HepG2 (cell line): ENCODE results near the gene IFNL1. TPM values are rescaled to one million over a fixed set of nuclear protein-coding genes. Genes with fewer than 3 reads are reported as not detected.

ENCODE experiments used
- ATAC-seq: fragments of 200-7000 bp; cut with Tn5 transposase; 3 replicates; pipeline ENCODE4 v1.9.1; 2020; ENCODE audit warnings: mild to moderate bottlenecking, moderate library complexity
- BruUV-seq: library from RNA; stranded (reverse); fragments of 400-500 nt; replicated peaks from 2 replicates; lab custom pipeline; 2021; lab: Mats Ljungman, UMichigan
- CTCF ChIA-PET: fragments of 300-600 bp; formaldehyde crosslinking; extraction: SDS; loops from one replicate; lab custom pipeline; 2021; ENCODE audit warnings: low total read pairs, inconsistent platforms, low intra/inter-chr PET ratio; lab: Yijun Ruan, JAX
- POLR2A ChIA-PET: fragments of 350-600 bp; sonication (Branson Sonifier 250); formaldehyde crosslinking; loops from one replicate; lab custom pipeline; 2020; ENCODE audit warnings: antibody characterized with exemption, inconsistent platforms; lab: Yijun Ruan, JAX
- DNase-seq: peaks from one replicate; pipeline ENCODE4 v3.0.0-alpha.2; 2015; ENCODE audit warnings: low spot score
- FAIRE-seq: peaks from 3 replicates; lab custom pipeline; 2011; peaks lifted over from hg19 to GRCh38; lab: Jason Lieb, UNC
- H2AFZ ChIP-seq: one replicate; pipeline ENCODE4 v1.6.1; 2011; ENCODE audit warnings: low read length, inconsistent platforms
- H3K27ac ChIP-seq: fragments of 300-600 bp; 3 replicates; pipeline ENCODE4 v1.8.0; 2011; ENCODE audit warnings: mixed run types, mild to moderate bottlenecking, mixed read lengths, low read length, inconsistent platforms; ENCODE audit not compliant: insufficient read depth; ENCODE audit errors: extremely low read length
- H3K27me3 ChIP-seq, 2 experiments: fragments of 200-600 bp in 1 of 2; 2 replicates in 1 of 2; 3 replicates in 1 of 2; pipeline versions ENCODE4 v1.6.0 to v1.8.0; 2011; ENCODE audit warnings: low read length in 2 of 2, mild to moderate bottlenecking in 2 of 2, moderate library complexity in 2 of 2, inconsistent platforms in 1 of 2; ENCODE audit not compliant: insufficient read depth in 2 of 2, control insufficient read depth in 1 of 2
- H3K36me3 ChIP-seq, 2 experiments: fragments of 200-600 bp in 1 of 2; replicated peaks in 1 of 2; 2 replicates in 1 of 2; 3 replicates in 1 of 2; pipeline versions ENCODE4 v1.5.1 to v1.8.0; 2011; ENCODE audit warnings: low read length in 2 of 2, inconsistent platforms in 1 of 2; ENCODE audit not compliant: insufficient read depth in 2 of 2, control insufficient read depth in 1 of 2
- H3K4me1 ChIP-seq: 2 replicates; pipeline ENCODE4 v1.5.1; 2012; ENCODE audit warnings: low read length, inconsistent platforms; ENCODE audit not compliant: insufficient read depth
- H3K4me2 ChIP-seq: 2 replicates; pipeline ENCODE4 v1.6.0; 2011; ENCODE audit warnings: low read depth, low read length, inconsistent platforms
- H3K4me3 ChIP-seq, 3 experiments: fragments of 200-600 bp in 1 of 3; sonication (generic), shearing (Covaris generic) in 1 of 3; replicated peaks in 1 of 3; 2 replicates each; pipeline ENCODE4 v1.5.1; 2011 to 2016; ENCODE audit warnings: low read length in 3 of 3, inconsistent platforms in 2 of 3, low read depth in 2 of 3, mild to moderate bottlenecking in 2 of 3, control low read depth in 1 of 3, mixed read lengths in 1 of 3; ENCODE audit not compliant: insufficient read depth in 1 of 3
- H3K79me2 ChIP-seq: one replicate; pipeline ENCODE4 v1.6.1; 2011; ENCODE audit warnings: low read length, inconsistent platforms; ENCODE audit not compliant: insufficient read depth
- H3K9ac ChIP-seq: 2 replicates; pipeline ENCODE4 v1.6.0; 2011; ENCODE audit warnings: mild to moderate bottlenecking, low read depth, low read length, inconsistent platforms; ENCODE audit not compliant: insufficient read depth
- H3K9me3 ChIP-seq: 2 replicates; pipeline ENCODE4 v1.5.1; 2012; ENCODE audit warnings: mild to moderate bottlenecking, low read length
- H4K20me1 ChIP-seq: 2 replicates; pipeline ENCODE4 v1.6.0; 2011; ENCODE audit warnings: inconsistent platforms, mild to moderate bottlenecking, low read length, moderate library complexity; ENCODE audit not compliant: insufficient read depth
- MIXL1 ChIP-seq: IDR thresholded peaks from 2 replicates; pipeline ENCODE4 v1.6.1; 2016
- RELA ChIP-seq: sonication (generic); formaldehyde crosslinking; IDR thresholded peaks from 2 replicates; pipeline ENCODE4 v1.4.0; 2020; ENCODE audit warnings: missing genetic modification reagents
- SRY ChIP-seq: sonication (generic); formaldehyde crosslinking; IDR thresholded peaks from 2 replicates; pipeline ENCODE4 v1.8.0; 2022; ENCODE audit warnings: mild to moderate bottlenecking, missing genetic modification reagents
- TCF7 ChIP-seq: sonication (generic); IDR thresholded peaks from 2 replicates; pipeline ENCODE4 v1.6.1; 2016; ENCODE audit warnings: antibody characterized with exemption, low read depth
- ZNF451 ChIP-seq: sonication (generic); formaldehyde crosslinking; IDR thresholded peaks from 2 replicates; pipeline ENCODE4 v1.5.0; 2020; ENCODE audit warnings: mild to moderate bottlenecking, missing genetic modification reagents
- WGBS: methylation state at CpG from one replicate; pipeline ENCODE4 v1.1.6; 2017; ENCODE audit warnings: low lambda C conversion rate; 5-methylcytosine and 5-hydroxymethylcytosine counted together
- in situ Hi-C: cut with HindIII; loops from 2 replicates; pipeline ENCODE4 v1.10.0; 2017; ENCODE audit warnings: low pct_unique_long_range_greater_than_20kb; ENCODE audit not compliant: extremely low pct_ligation_motif_present
- intact Hi-C: fragments of 100-400 bp; cut with micrococcal nuclease; formaldehyde crosslinking; loops from one replicate; pipeline ENCODE4 v1.10.0; 2022; ENCODE audit not compliant: unreplicated experiment
- polyA plus RNA-seq, 8 experiments: library from polyadenylated mRNA; depleted of rRNA in 3 of 8; stranded (reverse) in 7 of 8; unstranded in 1 of 8; fragments of >200 nt; fragmentation: Illumina TruSeq in 4 of 8; extraction: Trizol in 4 of 8; gene quantifications; 2 replicates each; pipeline versions ENCODE4 v1.2.1 to v1.2.3, GENCODE V29; 2011 to 2016; ENCODE audit warnings: low read depth in 4 of 8, missing spikeins in 1 of 8, mixed read lengths in 1 of 8; ENCODE audit not compliant: insufficient read depth in 1 of 8
- total RNA-seq, 5 experiments: library from RNA; depleted of rRNA; stranded (reverse); fragments of >200 nt; fragmentation: Illumina TruSeq; extraction: Trizol; gene quantifications; 2 replicates each; pipeline ENCODE4 v1.2.3, GENCODE V29; 2016; ENCODE audit warnings: low read depth in 1 of 5
- TF ChIP-seq, protein P1 (sequence below), 2 experiments: IDR thresholded peaks; 2 replicates each; pipeline ENCODE4 v1.6.1; 2011 to 2012; ENCODE audit warnings: low read length in 2 of 2, borderline replicate concordance in 1 of 2, low read depth in 1 of 2, mild to moderate bottlenecking in 1 of 2, moderate library complexity in 1 of 2
- TF ChIP-seq, protein P2 (sequence below): sonication (generic); formaldehyde crosslinking; IDR thresholded peaks from 2 replicates; pipeline ENCODE4 v1.8.0; 2022; ENCODE audit warnings: mild to moderate bottlenecking, missing genetic modification reagents, borderline replicate concordance
- TF ChIP-seq, protein P3 (sequence below): IDR thresholded peaks from 2 replicates; pipeline ENCODE4 v1.6.1; 2012; ENCODE audit warnings: low read depth, low read length, improper control_type of control experiment
- TF ChIP-seq, protein P4 (sequence below): sonication (generic); formaldehyde crosslinking; IDR thresholded peaks from 2 replicates; pipeline ENCODE4 v1.8.0; 2022; ENCODE audit warnings: low read depth, missing genetic modification reagents

IFNL1 gene
- total and polyA plus RNA-seq, 2 of the 13 experiments (the other 11 are each of a cell fraction or from before 2014, with no cell fraction given) = not detected

DNA sequence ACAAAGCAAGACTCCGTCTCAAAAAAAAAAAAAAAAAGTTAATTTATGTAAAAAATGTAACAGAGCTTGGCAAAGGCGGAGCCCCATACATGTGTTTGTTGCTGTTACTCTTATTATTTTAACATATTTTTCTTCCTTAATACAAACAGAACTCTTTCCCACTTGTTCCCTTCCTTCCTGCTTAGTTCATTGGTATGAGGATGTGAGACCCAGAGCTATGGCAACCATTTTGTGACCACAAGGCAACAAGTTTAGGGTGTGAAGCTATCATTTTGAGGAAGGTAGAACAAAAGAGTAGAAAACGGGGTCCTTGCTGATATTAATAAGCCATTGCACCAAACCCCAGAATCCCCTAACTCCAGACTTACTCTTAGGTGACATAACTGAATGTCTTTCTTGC, 5.4 kb downstream of the IFNL1 start:
- H4K20me1 ChIP-seq = no peaks in the 10 kb centered on the region
- DNase-seq (no peak), FAIRE-seq (no peak), ATAC-seq (no peak)
- WGBS = 50% methylated on average over 3 of the region's 3 CpGs
- peaks cover 0 to 5% of the 10 kb centered on the region in 2 experiments; a peak in 3 of 5 replicates for H3K27me3 ChIP-seq
- peaks cover 25% of the 10 kb centered on the region for H3K4me1 ChIP-seq
- in situ Hi-C loops (no loop called here), intact Hi-C loops (no loop called here)
- H3K36me3 ChIP-seq = no peaks in the 10 kb centered on the region
- H3K79me2 ChIP-seq = no peaks in the 10 kb centered on the region
- no peak overlapping the region for H3K9ac ChIP-seq
- H3K9me3 ChIP-seq = no peaks in the 10 kb centered on the region
- no peak overlapping the region for H3K27ac ChIP-seq
- H3K4me2 ChIP-seq = no peak overlapping the region
- no peak overlapping the region for H2AFZ ChIP-seq
- CTCF ChIA-PET = no interaction called here
- POLR2A ChIA-PET = no interaction called here
- no TSS peak for BruUV-seq
- H3K4me3 ChIP-seq = no peak overlapping the region
- TF ChIP-seq ZNF451 (CRISPR knock-in tag) (no peak), TCF7 (no peak), RELA (CRISPR knock-in tag) (no peak), MIXL1 (CRISPR knock-in tag) (no peak), SRY (CRISPR knock-in tag) (no peak)
- TF ChIP-seq, protein P1, sequence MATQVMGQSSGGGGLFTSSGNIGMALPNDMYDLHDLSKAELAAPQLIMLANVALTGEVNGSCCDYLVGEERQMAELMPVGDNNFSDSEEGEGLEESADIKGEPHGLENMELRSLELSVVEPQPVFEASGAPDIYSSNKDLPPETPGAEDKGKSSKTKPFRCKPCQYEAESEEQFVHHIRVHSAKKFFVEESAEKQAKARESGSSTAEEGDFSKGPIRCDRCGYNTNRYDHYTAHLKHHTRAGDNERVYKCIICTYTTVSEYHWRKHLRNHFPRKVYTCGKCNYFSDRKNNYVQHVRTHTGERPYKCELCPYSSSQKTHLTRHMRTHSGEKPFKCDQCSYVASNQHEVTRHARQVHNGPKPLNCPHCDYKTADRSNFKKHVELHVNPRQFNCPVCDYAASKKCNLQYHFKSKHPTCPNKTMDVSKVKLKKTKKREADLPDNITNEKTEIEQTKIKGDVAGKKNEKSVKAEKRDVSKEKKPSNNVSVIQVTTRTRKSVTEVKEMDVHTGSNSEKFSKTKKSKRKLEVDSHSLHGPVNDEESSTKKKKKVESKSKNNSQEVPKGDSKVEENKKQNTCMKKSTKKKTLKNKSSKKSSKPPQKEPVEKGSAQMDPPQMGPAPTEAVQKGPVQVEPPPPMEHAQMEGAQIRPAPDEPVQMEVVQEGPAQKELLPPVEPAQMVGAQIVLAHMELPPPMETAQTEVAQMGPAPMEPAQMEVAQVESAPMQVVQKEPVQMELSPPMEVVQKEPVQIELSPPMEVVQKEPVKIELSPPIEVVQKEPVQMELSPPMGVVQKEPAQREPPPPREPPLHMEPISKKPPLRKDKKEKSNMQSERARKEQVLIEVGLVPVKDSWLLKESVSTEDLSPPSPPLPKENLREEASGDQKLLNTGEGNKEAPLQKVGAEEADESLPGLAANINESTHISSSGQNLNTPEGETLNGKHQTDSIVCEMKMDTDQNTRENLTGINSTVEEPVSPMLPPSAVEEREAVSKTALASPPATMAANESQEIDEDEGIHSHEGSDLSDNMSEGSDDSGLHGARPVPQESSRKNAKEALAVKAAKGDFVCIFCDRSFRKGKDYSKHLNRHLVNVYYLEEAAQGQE (IDR thresholded peaks at IDR 0.05; ENCODE audit: borderline replicate concordance in 1 of 2, low read depth in 1 of 2, low read length in 2 of 2) = no peak
- TF ChIP-seq, protein P2, sequence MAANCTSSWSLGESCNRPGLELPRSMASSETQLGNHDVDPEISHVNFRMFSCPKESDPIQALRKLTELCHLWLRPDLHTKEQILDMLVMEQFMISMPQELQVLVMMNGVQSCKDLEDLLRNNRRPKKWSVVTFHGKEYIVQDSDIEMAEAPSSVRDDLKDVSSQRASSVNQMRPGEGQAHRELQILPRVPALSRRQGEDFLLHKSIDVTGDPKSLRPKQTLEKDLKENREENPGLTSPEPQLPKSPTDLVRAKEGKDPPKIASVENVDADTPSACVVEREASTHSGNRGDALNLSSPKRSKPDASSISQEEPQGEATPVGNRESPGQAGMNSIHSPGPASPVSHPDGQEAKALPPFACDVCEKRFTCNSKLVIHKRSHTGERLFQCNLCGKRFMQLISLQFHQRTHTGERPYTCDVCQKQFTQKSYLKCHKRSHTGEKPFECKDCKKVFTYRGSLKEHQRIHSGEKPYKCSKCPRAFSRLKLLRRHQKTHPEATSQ (CRISPR knock-in tag) = no peak
- TF ChIP-seq, protein P3, sequence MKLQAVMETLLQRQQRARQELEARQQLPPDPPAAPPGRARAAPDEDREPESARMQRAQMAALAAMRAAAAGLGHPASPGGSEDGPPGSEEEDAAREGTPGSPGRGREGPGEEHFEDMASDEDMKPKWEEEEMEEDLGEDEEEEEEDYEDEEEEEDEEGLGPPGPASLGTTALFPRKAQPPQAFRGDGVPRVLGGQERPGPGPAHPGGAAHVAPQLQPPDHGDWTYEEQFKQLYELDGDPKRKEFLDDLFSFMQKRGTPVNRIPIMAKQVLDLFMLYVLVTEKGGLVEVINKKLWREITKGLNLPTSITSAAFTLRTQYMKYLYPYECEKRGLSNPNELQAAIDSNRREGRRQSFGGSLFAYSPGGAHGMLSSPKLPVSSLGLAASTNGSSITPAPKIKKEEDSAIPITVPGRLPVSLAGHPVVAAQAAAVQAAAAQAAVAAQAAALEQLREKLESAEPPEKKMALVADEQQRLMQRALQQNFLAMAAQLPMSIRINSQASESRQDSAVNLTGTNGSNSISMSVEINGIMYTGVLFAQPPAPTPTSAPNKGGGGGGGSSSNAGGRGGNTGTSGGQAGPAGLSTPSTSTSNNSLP = no peak
- TF ChIP-seq, protein P4, sequence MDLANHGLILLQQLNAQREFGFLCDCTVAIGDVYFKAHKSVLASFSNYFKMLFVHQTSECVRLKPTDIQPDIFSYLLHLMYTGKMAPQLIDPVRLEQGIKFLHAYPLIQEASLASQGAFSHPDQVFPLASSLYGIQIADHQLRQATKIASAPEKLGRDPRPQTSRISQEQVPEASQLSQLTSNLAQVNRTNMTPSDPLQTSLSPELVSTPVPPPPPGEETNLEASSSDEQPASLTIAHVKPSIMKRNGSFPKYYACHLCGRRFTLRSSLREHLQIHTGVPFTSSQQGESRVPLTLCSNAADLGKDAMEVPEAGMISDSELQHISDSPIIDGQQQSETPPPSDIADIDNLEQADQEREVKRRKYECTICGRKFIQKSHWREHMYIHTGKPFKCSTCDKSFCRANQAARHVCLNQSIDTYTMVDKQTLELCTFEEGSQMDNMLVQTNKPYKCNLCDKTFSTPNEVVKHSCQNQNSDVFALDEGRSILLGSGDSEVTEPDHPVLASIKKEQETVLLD (CRISPR knock-in tag) = no peak
